KOPT-K1 (cell line): ENCODE measurements around the gene DDIT4.
"Not testable (repeated sequence)": the region's sequence is repeated elsewhere in the genome, so short reads cannot be mapped to it uniquely, and the experiment has no call there.

Experiments used
- H3K27ac ChIP-seq: fragments of 200-600 bp; sonication (generic); 2 replicates; pipeline ENCODE4 v1.5.1; 2016; ENCODE audit warnings: antibody characterized with exemption, mild to moderate bottlenecking, low read depth, low read length; ENCODE audit not compliant: poor library complexity, severe bottlenecking
- H3K36me3 ChIP-seq: fragments of 200-600 bp; sonication (generic); 2 replicates; pipeline ENCODE4 v1.5.1; 2017; ENCODE audit warnings: antibody characterized with exemption, mild to moderate bottlenecking, low read length, moderate library complexity; ENCODE audit not compliant: insufficient read depth
- H3K9me3 ChIP-seq: fragments of 200-600 bp; sonication (generic); 2 replicates; pipeline ENCODE4 v1.5.1; 2017; ENCODE audit warnings: antibody characterized with exemption, low read length, mild to moderate bottlenecking; ENCODE audit not compliant: insufficient read depth, poor library complexity, severe bottlenecking

The DDIT4 gene

GRCh38 chr10:72273410-72274212, at the start of gene DDIT4:
DDIT4 (plus strand) TSS chr10:72273924; CDS start chr10:72274217, 293 bp downstream.
- H3K27ac ChIP-seq = peak within 1 kb of the TSS; percentile 74

GRCh38 chr10:72224191-72224590, 49.5 kb upstream of the DDIT4 start:
- H3K9me3 ChIP-seq, H3K27ac ChIP-seq: not testable (repeated sequence)
- peaks cover 69% of the 10 kb centered on the region for H3K36me3 ChIP-seq

More at GRCh38 chr10:72273410-72274212, at the start of gene DDIT4:
- H3K36me3 ChIP-seq = peaks cover 19% of the 10 kb centered on the region
- no peaks in the 10 kb centered on the region for H3K9me3 ChIP-seq

GRCh38 chr10:72226418-72227027, 47.2 kb upstream of the DDIT4 start:
- Histone ChIP-seq H3K36me3 (peaks cover 75% of the 10 kb centered on the region), H3K27ac (no peak overlapping the region), H3K9me3 (no peaks in the 10 kb centered on the region)

GRCh38 chr10:72227826-72228225, 45.9 kb upstream of the DDIT4 start:
- Histone ChIP-seq H3K9me3 (no peaks in the 10 kb centered on the region), H3K36me3 (peaks cover 82% of the 10 kb centered on the region), H3K27ac (no peak overlapping the region)

- Histone ChIP-seq H3K27ac (no peak overlapping the region), H3K9me3 (no peaks in the 10 kb centered on the region), H3K36me3 (peaks cover 84% of the 10 kb centered on the region)
These were observed 45.4 kb upstream of the DDIT4 start for GRCh38 chr10:72228318-72228751.

GRCh38 chr10:72229261-72230251, 44.2 kb upstream of the DDIT4 start:
- no peaks in the 10 kb centered on the region for H3K9me3 ChIP-seq
- H3K27ac ChIP-seq = no peak overlapping the region
- H3K36me3 ChIP-seq = peaks cover 84% of the 10 kb centered on the region

- peaks cover 87% of the 10 kb centered on the region for H3K36me3 ChIP-seq
- no peak overlapping the region for H3K27ac ChIP-seq
- no peaks in the 10 kb centered on the region for H3K9me3 ChIP-seq
These were observed 40.1 kb upstream of the DDIT4 start for GRCh38 chr10:72233621-72234020.

GRCh38 chr10:72234560-72235095, 39.1 kb upstream of the DDIT4 start:
- Histone ChIP-seq H3K9me3 (no peaks in the 10 kb centered on the region), H3K27ac (no peak overlapping the region), H3K36me3 (peaks cover 77% of the 10 kb centered on the region)

GRCh38 chr10:72235544-72236279, 38.0 kb upstream of the DDIT4 start:
- H3K27ac ChIP-seq = no peak overlapping the region

GRCh38 chr10:72238392-72239175, 35.1 kb upstream of the DDIT4 start:
- Histone ChIP-seq H3K36me3 (peaks cover 43% of the 10 kb centered on the region), H3K27ac (no peak overlapping the region), H3K9me3 (no peaks in the 10 kb centered on the region)

More at GRCh38 chr10:72235544-72236279, 38.0 kb upstream of the DDIT4 start:
- no peaks in the 10 kb centered on the region for H3K9me3 ChIP-seq
- H3K36me3 ChIP-seq = peaks cover 66% of the 10 kb centered on the region

GRCh38 chr10:72239409-72239808, 34.3 kb upstream of the DDIT4 start:
- H3K9me3 ChIP-seq = no peaks in the 10 kb centered on the region
- peaks cover 35% of the 10 kb centered on the region for H3K36me3 ChIP-seq
- H3K27ac ChIP-seq = no peak overlapping the region

- peaks cover 25% of the 10 kb centered on the region for H3K36me3 ChIP-seq
- no peaks in the 10 kb centered on the region for H3K9me3 ChIP-seq
- H3K27ac ChIP-seq = no peak overlapping the region
These were observed 33.4 kb upstream of the DDIT4 start for GRCh38 chr10:72240371-72240770.

- Histone ChIP-seq H3K36me3 (peaks cover 11% of the 10 kb centered on the region), H3K9me3 (no peaks in the 10 kb centered on the region), H3K27ac (no peak overlapping the region)
These were observed 32.0 kb upstream of the DDIT4 start for GRCh38 chr10:72241691-72242252.
